Dendritic cell treated with granulocyte-macrophage colony-stimulating factor and Interleukin-4, amounts not matched to agents 40 ng/mL and 50 ng/mL, for 4 days (primary cell): ENCODE measurements around the gene SNTG2.
"Not testable (repeated sequence)": the region's sequence is repeated elsewhere in the genome, so short reads cannot be mapped to it uniquely, and the experiment has no call there.

Source experiments
- H3K27ac Mint-ChIP-seq: one replicate; pipeline ENCODE4 v1.8.0; 2022; ENCODE audit warnings: mild to moderate bottlenecking, mixed read lengths
- H3K27me3 Mint-ChIP-seq: one replicate; pipeline ENCODE4 v1.8.0; 2022; ENCODE audit warnings: mild to moderate bottlenecking, mixed read lengths
- H3K36me3 Mint-ChIP-seq: one replicate; pipeline ENCODE4 v1.8.0; 2022; ENCODE audit warnings: low read depth, mixed read lengths
- H3K4me1 Mint-ChIP-seq: one replicate; pipeline ENCODE4 v1.8.0; 2022; ENCODE audit warnings: low read depth, mixed read lengths
- H3K4me3 Mint-ChIP-seq: one replicate; pipeline ENCODE4 v1.8.0; 2022; ENCODE audit warnings: mild to moderate bottlenecking, moderate library complexity, mixed read lengths
- H3K9me3 Mint-ChIP-seq: one replicate; pipeline ENCODE4 v1.8.0; 2022; ENCODE audit warnings: mixed read lengths
- intact Hi-C: fragments of 100-400 bp; cut with micrococcal nuclease; formaldehyde crosslinking; loops from one replicate; pipeline ENCODE4 v1.15.0; 2022

SNTG2 gene

DNA sequence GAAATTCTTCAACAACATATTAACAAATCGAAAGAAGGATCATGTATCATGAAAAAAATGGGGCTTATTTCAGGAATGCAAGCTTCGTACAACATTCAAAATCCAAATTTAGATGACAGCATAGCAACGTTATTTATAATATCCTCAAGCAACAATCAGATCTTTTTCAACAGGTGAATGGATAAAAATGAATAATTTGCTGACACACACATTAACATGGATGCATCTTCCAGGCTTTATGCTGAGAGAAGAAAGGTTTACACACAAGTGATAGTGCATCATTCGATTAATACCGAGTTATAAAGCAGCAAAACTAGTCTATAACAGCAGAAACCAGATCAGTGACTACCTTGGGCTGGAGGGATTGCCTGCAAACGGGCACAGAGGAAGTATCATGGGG lies 253.1 kb downstream of the SNTG2 start:
- H3K4me1 Mint-ChIP-seq: no peaks in the 10 kb centered on the region
- no peak overlapping the region for H3K27ac Mint-ChIP-seq
- H3K36me3 Mint-ChIP-seq: no peaks in the 10 kb centered on the region
- intact Hi-C loops: no loop called here
- H3K9me3 Mint-ChIP-seq: peaks cover 9% of the 10 kb centered on the region
- no peaks in the 10 kb centered on the region for H3K27me3 Mint-ChIP-seq
- no peak overlapping the region for H3K4me3 Mint-ChIP-seq

DNA sequence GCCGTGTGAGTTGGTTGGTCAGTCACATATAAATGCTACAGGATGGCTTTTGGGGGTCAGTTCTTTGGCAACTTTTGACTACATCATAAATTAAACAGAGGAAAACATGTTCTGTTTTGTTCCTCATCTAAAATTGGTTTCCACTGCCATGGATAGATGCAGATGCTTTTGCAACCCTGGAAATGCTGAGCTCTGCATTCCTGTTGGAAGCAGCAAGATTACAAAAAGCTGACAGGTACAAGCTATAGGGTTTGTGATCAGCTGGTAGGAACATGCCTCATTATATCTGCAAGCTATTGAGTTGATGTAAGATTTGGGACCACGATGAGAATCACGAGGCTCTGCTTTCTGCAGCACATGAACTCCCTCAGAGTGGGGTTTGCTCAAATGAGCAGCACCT lies 255.2 kb downstream of the SNTG2 start:
- intact Hi-C loops: no loop called here
- Mint-ChIP-seq H3K4me3 (no peak overlapping the region), H3K9me3 (peaks cover 9% of the 10 kb centered on the region), H3K36me3 (no peaks in the 10 kb centered on the region), H3K27me3 (no peaks in the 10 kb centered on the region), H3K4me1 (no peaks in the 10 kb centered on the region), H3K27ac (no peak overlapping the region)

GRCh38 chr2:1207962-1208510 lies 257.4 kb downstream of the SNTG2 start:
- Mint-ChIP-seq H3K27me3 (no peaks in the 10 kb centered on the region), H3K4me3 (no peak overlapping the region), H3K36me3 (no peaks in the 10 kb centered on the region), H3K4me1 (no peaks in the 10 kb centered on the region), H3K27ac (no peak overlapping the region), H3K9me3 (no peaks in the 10 kb centered on the region)
- intact Hi-C loops: no loop called here

GRCh38 chr2:1208522-1208921 lies 257.9 kb downstream of the SNTG2 start:
- H3K4me3 Mint-ChIP-seq: no peak overlapping the region
- H3K36me3 Mint-ChIP-seq: no peaks in the 10 kb centered on the region
- H3K27me3 Mint-ChIP-seq: no peaks in the 10 kb centered on the region
- H3K4me1 Mint-ChIP-seq: no peaks in the 10 kb centered on the region
- intact Hi-C loops: no loop called here
- no peak overlapping the region for H3K27ac Mint-ChIP-seq
- H3K9me3 Mint-ChIP-seq: peaks cover 1% of the 10 kb centered on the region

DNA sequence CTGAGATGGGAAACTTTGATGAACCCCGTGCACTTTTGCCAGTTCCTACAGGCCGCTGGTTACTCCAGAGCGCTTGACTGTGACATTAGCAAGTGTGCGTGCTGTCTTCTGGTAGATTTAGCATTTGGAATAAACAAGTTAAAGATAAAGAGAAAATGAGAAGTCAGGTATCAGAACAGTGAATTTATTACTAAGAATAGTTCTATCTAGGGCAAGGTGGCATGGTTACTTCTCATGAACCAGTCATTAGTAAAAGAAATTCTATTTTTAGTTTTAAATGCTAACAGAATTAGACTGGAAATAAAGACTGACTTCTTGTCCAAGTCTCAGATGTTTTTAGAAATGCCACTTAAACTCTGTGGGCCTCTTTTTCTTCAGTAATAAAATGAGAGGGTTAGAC lies 258.6 kb downstream of the SNTG2 start:
- H3K27me3 Mint-ChIP-seq: no peaks in the 10 kb centered on the region
- no peak overlapping the region for H3K27ac Mint-ChIP-seq
- no peaks in the 10 kb centered on the region for H3K36me3 Mint-ChIP-seq
- intact Hi-C loops: no loop called here
- H3K9me3 Mint-ChIP-seq: peaks cover 9% of the 10 kb centered on the region
- H3K4me1 Mint-ChIP-seq: no peaks in the 10 kb centered on the region
- H3K4me3 Mint-ChIP-seq: no peak overlapping the region

DNA sequence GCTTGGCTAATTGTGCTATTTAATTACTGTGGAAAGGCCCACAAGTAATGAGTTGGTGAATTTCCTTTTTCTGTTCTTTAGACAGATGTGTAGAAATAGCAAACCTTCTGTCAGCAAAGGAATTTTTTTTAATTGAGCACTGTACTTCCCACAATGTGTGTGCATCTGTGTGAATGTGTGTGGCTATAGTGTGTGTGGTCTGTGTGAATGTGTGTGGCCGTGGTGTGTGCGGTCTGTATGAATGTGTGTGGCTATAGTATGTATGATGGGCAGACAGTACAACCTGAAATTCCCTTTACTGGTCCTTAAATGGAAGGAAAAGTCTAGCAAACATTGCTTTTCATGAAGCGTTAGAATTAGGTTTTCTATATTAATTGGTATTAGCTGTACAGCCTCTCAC lies 259.1 kb downstream of the SNTG2 start:
- no peaks in the 10 kb centered on the region for H3K4me1 Mint-ChIP-seq
- H3K9me3 Mint-ChIP-seq: peaks cover 14% of the 10 kb centered on the region
- no peaks in the 10 kb centered on the region for H3K27me3 Mint-ChIP-seq
- intact Hi-C loops: no loop called here
- no peak overlapping the region for H3K27ac Mint-ChIP-seq
- no peaks in the 10 kb centered on the region for H3K36me3 Mint-ChIP-seq
- H3K4me3 Mint-ChIP-seq: no peak overlapping the region

- Mint-ChIP-seq H3K27ac (no peak overlapping the region), H3K36me3 (no peaks in the 10 kb centered on the region), H3K27me3 (no peaks in the 10 kb centered on the region), H3K4me3 (no peak overlapping the region), H3K4me1 (no peaks in the 10 kb centered on the region), H3K9me3 (peaks cover 16% of the 10 kb centered on the region)
- intact Hi-C loops: no loop called here
Measured at GRCh38 chr2:1210352-1210751, 259.7 kb downstream of the SNTG2 start.

GRCh38 chr2:1219901-1220573 lies 269.4 kb downstream of the SNTG2 start:
- H3K27ac Mint-ChIP-seq: no peak overlapping the region
- no peaks in the 10 kb centered on the region for H3K36me3 Mint-ChIP-seq
- no peaks in the 10 kb centered on the region for H3K27me3 Mint-ChIP-seq
- H3K4me1 Mint-ChIP-seq: no peaks in the 10 kb centered on the region
- peaks cover 9% of the 10 kb centered on the region for H3K9me3 Mint-ChIP-seq
- H3K4me3 Mint-ChIP-seq: no peak overlapping the region
- intact Hi-C loops: no loop called here

DNA sequence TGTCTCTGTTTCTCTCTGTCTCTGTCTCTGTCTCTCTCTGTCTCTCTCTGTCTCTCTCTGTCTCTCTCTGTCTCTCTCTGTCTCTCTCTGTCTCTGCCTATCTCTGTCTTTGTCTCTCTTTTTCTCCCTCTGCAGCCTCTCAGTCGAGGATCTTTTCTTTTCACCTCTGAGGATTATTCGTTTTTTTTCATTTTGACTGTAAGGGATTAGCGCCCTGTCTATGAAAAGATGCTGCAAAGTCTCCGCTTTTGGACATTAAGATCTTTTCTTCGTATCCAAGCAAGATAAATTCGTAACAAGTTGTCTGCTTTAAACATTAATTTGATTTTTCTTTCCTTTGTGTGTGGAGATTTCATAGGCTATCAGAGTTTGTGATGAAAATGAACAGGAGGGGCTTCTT lies 271.4 kb downstream of the SNTG2 start:
- Mint-ChIP-seq H3K9me3 (peaks cover 9% of the 10 kb centered on the region), H3K36me3 (no peaks in the 10 kb centered on the region), H3K4me1 (no peaks in the 10 kb centered on the region), H3K27ac (no peak overlapping the region), H3K27me3 (no peaks in the 10 kb centered on the region), H3K4me3 (no peak overlapping the region)
- intact Hi-C loops: no loop called here

DNA sequence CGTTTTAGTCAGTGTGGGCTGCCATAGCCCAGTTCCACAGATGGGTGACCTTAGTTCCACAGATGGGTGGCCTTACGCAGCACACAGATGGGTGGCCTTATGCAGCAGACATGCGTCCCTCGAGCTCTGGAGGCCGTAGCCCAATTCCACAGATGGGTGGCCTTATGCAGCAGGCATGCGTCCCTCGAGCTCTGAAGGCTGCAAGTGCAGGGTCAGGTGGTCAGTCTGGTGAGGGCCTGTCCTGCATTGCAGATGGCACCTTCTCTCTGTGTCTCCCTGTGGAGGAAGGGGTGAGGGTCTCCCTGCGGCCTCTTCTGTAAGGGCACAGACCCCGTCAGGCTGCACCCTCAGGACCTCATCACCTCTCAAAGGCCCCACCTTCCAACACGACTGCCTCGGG lies 273.1 kb downstream of the SNTG2 start:
- Mint-ChIP-seq H3K27ac (no peak overlapping the region), H3K36me3 (no peaks in the 10 kb centered on the region), H3K4me1 (no peaks in the 10 kb centered on the region), H3K9me3 (peaks cover 9% of the 10 kb centered on the region), H3K27me3 (no peaks in the 10 kb centered on the region), H3K4me3 (no peak overlapping the region)
- intact Hi-C loops: no loop called here

DNA sequence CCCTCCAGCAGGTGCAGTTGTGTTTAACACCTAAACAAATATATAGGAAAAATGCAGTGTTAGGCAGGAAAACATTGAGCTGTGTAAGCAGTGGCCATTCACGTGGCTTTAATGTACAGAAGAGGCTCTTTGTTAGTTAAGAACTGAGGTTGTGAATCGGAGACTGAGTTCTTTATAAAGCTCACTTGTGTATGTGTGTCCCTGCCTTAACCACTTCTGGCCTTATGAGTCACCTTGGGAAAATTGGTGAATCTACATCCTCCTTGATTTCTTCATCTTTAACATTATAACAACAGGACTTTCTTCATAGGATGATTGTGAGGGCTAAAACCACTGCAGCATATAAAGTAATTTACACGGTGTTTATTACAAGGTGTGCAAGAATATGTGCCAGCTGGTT lies 274.3 kb downstream of the SNTG2 start:
- Mint-ChIP-seq H3K4me3 (no peak overlapping the region), H3K9me3 (peaks cover 15% of the 10 kb centered on the region), H3K4me1 (no peaks in the 10 kb centered on the region), H3K27me3 (no peaks in the 10 kb centered on the region), H3K27ac (no peak overlapping the region), H3K36me3 (no peaks in the 10 kb centered on the region)
- intact Hi-C loops: no loop called here

GRCh38 chr2:1226766-1227165 lies 276.1 kb downstream of the SNTG2 start:
- no peaks in the 10 kb centered on the region for H3K36me3 Mint-ChIP-seq
- H3K9me3 Mint-ChIP-seq: peaks cover 12% of the 10 kb centered on the region
- H3K27me3 Mint-ChIP-seq: no peaks in the 10 kb centered on the region
- no peak overlapping the region for H3K27ac Mint-ChIP-seq
- H3K4me3 Mint-ChIP-seq: no peak overlapping the region
- no peaks in the 10 kb centered on the region for H3K4me1 Mint-ChIP-seq
- intact Hi-C loops: no loop called here

- no peaks in the 10 kb centered on the region for H3K4me1 Mint-ChIP-seq
- H3K4me3 Mint-ChIP-seq: no peak overlapping the region
- peaks cover 12% of the 10 kb centered on the region for H3K9me3 Mint-ChIP-seq
- intact Hi-C loops: no loop called here
- H3K36me3 Mint-ChIP-seq: no peaks in the 10 kb centered on the region
- H3K27ac Mint-ChIP-seq: no peak overlapping the region
- no peaks in the 10 kb centered on the region for H3K27me3 Mint-ChIP-seq
Measured at GRCh38 chr2:1227274-1227900, 276.7 kb downstream of the SNTG2 start.

- H3K4me1 Mint-ChIP-seq, intact Hi-C loops, H3K27me3 Mint-ChIP-seq, H3K4me3 Mint-ChIP-seq, H3K27ac Mint-ChIP-seq, H3K36me3 Mint-ChIP-seq: not testable (repeated sequence)
- H3K9me3 Mint-ChIP-seq: peaks cover 12% of the 10 kb centered on the region
Measured at GRCh38 chr2:1229596-1229995, 278.9 kb downstream of the SNTG2 start.
